Measurements from ENCODE around the gene KCNN3.

DNA sequence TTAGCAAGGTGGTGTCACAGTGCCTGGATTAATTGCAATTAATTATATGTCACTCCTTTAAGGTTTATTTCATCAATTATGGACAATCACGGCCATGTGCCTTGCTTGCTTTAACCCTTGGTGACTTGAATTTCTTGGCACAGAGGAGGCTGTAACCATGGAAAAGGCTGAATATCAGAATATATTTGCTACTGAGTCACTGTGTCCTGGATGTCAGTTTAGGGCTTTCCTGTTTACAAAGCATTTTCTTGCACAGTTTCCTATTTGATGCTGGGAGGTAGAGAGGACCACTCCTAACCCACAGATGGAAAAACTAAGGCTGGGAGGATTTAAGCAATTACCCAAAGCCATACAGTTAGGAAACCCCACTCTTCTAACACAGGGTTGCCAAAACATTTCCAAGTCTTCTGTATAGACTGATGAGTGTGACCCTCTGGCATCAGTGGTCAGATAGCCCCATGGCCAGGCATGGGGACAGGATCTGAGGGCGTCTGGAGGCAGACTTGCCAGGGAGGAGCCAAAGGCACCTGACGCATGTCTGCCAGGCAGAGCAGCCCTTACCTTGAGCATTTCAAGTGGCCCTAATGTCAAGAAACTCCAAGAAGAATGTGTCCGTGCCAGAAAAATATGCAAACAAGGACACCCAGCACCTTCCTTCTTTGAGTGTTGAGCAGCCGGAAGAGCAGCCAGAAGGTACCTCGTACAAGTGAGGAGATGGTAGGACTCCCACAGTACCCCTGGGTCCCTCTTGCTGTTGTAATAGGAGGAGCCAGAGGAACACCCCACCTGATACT, 34.4 kb downstream of the KCNN3 start:
- TF ChIP-seq POLR2AphosphoS5 (IDR thresholded peaks at IDR 0.05; ENCODE audit: low read depth, low read length): no peak
- TF ChIP-seq POLR2A (IDR thresholded peaks at IDR 0.05; ENCODE audit: low read depth, low read length): no peak
